ENCODE measurements around the gene PICK1.
A peak's percentile ranks its signal among the peaks of the same experiment; 100 is the strongest.
"Not testable (repeated sequence)": the region's sequence is repeated elsewhere in the genome, so short reads cannot be mapped to it uniquely, and the experiment has no call there.

PICK1 gene

DNA sequence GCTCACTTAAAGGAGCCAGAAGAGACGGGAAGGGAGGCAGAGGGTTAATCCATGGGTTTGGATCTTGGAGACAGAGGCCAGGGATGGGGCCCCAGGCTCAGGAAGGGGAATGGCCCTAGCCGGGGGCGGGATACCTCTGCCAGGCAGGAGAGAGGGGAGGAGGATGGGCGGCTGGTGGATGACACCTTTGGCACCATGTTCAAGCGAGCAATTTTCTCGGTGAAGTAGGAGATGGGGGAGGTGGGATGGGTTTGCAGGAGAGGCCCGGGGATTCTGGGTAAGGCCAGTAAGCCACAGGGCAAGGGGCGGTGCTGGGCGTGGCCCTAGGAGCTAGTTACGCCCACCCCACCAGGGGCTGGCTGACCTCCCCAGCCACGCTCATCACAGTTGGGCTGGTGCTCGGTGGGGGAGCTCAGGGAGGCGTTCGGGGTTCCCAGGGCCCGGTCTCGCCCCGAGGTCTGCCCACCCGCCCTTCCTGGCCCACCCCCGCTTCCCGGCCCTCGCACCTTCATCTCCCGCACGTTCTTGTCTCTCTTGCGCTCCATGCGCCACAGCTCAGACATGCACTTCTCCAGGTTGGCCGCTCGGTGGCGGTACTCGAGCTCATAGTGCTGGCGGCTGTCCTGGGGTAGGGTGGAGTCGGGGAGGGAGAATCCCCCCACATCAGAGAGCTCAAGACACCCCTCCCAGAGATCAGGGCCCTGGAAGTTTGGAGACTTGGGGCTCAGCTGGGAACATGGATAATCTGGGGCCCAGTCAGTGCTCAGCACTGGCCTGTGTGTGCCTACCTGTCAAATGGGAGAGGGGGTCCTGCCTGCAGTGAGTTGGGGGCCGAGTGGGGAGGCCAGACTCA, 40.6 kb downstream of the PICK1 start:
- DNase-seq = no peak

DNA sequence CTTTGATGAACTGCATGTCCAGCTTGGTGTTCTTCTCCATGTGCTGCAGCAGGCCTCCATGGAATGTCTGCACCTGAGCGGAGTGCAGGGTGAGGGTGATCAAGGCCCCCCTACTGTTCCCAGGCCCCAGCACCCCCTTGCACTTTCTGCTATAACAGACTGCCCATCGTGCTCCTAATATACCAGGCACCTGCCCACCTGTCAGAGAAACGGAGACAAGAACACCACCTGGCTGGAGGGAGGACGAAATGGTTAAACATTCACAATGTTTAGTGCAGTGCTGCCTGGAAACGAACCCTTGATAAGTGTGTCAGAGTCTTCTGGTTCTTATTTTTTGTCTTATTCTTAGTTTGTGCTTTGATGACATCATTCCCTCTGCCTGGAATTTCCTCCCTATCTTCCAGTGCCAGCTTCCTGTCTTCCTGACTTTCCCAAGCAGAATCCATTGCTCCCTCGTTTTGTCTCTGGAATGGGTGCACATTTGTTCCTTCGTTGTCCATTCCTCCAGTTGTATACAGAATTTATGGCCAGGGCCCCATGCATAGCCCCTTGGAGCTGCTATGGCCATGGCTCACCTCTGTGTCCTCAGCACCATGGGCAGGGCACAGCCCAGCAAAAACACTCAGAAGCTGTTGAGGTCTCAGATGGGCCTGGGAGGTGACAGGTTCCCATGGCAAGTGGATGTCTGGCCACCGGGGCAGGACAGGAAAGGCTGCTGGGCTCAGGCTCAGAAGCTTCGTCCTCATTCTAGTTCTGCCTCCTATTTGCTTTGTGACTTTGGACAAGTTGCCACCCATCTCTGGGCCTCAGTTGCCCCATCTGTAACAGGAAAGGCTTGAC, 41.4 kb downstream of the PICK1 start:
- DNase-seq = no peak

DNA sequence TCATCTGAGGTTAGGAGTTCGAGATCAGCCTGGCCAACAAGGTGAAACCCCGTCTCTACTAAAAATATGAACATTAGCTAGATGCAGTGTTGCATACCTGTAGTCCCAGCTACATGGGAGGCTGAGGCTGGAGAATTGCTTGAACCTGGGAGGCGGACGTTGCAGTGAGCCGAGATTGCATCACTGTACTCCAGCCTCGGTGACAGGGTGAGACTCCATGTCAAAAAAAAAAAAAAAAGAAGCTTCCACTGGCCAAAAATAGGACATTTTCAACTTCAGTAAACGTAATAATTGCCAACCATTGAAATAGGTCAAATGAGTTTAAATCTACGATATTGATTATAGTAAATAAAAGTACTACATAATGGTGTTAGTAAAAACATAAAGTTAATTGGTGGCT, 46.4 kb downstream of the PICK1 start:
- DNase-seq = no peak

DNA sequence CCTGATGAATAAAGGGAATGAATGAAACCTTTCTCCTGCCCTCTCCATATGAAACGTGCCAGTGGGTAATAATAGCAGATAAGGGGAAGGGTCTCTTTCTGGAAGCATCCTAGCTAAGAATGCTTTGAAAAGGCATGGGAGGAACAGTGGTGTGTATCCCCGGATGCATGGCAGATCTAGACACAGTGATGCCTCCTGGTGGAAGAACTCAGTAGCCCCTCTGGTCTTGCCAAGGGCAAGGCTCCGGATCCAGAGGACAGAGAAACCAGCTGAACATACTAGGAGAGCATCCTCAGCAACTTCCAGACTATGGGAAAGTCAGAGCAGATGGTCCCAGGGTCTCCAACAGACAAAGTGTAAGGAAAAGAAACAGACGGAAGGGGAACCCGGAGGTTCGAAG, 46.9 kb downstream of the PICK1 start:
- no peak for DNase-seq

DNA sequence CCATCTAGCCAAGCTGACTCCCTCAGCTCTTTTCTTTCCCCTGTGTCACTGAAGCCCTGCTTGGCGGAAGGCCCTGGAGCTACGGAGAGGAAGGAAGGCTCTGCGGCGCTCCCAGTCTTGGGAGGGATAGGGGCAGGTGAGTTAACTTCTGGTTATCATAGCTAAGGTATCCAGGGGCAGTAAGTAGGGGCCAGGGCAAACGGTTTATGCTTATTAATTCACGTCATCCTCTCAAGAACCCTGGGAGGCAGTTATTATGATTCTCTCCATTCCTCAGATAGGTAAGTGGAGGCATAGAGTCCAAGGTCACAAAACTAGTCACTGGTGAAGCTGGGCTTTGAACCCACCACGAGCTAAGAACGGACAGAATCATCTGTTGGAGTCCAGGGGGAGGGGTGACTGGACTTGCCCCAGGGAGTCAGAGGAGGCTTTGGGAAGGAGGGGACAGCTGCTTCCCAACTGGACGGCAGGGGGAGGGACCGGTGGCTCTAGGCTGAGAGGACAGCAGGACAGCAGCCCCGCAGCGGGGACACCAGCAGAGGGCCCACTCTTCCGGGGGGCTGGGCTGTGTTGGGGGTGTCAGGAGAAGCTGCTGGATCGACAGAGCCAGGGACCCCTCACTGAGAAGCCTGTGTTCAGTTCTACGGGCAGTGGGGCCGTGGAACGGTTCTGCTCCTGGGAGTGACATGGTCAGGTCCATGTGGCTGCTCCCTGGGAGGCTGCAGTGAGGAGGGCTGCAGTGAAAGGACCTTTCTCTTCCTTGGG, 49.8 kb downstream of the PICK1 start:
- no peak for DNase-seq

DNA sequence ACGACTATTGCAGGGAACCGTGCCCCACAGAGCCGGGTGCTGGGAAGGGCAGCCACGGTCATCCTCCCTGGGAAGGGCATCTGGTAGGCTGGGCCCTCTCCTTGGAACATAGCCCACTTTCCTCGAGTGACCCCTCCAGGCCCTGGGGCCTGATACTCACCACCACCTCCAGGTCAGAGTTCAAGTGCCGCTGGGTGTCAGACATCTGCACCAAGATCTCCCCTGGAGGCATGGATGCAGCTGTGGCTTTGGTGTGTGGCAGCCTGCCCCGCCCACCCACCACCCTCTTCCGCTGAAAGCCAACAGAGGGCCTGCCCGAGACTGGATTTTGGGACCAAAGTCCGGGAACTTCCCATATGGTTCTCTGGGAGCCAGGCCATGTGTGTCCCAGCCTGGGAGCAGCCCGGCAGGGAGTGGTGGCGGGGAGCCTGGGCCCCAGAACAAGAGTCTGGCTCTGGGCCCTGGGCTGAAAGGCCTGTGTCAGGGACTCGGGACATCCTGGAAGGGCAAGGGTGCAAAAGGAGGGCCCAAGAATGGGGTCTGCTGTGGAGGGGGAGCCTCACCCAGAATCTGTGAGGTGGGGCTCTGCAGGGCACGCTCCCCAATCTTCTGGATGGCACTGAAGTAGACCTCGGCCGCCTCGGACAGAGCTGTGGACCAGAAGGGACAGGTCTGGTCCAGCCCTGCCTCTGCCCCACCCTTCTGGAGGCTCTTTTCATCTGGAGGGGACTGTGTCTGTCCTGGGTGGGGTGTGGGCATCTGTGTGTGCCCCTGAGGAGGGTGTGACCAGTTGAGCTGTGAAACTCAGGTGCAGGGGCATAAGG, 50.7 kb downstream of the PICK1 start:
- DNase-seq = no peak

DNA sequence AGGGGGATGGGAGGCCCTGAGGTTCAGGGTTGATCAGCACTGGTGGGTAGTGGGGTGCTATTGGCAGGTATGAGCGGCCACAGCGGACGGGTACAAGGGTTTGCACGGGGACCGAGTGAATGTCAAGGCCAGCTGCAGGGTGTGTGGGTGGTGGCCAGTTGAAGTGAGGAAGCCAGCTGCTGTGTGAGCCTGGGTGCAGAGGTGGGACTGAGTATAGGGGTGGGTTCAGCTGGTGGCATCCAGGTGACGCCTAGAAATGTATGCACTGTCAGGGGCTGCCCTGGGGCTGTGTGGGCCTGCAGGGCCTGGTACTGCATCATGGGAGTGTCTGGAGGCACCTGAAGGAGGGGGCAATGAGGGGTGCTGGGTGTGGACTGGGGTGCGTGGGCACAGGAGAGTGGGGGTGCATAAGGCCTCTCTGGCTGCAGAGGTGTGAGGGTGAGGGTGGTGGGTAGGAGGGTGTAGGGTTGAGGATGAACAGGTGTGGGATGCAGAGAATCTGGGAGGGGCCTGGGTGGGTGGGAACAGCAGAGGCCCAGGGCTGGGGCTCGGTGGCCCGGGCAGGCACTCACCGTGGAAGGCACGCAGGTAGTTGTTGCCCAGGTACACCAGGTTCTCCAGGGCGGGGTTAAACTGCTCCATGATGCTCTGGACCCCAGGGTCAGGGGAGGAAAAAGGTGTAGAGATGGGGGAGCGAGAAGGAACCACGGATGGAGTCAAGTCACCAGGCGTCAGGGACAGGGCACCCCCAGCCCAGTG, 51.5 kb downstream of the PICK1 start:
- no peak for DNase-seq

DNA sequence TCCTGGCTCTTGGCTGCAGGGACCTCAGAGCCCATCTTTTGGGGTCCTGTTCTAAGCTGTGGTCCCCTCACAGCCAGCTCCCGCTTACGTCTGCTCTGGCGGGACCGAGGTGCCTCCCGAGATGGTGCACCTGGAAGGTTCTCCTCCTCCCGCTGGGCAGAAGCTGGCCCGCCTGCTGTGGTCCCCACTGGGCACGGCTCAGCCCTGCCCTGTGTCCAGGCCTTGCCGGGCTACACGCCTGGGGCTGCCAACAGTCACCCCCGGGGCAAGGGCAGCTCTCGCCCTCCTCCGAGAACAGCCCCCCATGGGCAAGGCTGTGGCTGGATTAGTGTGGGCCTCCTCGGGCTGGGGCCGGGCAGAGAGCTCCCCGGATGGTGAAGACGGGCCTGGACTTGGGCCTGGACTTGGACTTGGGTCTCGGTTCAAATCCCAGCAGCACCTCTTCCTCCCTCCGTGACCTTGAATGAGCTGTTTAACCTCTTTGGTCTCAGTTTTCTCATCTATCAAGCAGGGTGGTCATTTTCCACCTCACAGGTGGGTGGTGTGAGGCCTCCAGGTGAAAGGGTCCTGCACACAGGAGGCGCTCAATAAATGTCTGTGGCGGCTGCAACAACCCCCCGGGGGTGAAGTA, 52.3 kb downstream of the PICK1 start:
- DNase-seq = no peak

DNA sequence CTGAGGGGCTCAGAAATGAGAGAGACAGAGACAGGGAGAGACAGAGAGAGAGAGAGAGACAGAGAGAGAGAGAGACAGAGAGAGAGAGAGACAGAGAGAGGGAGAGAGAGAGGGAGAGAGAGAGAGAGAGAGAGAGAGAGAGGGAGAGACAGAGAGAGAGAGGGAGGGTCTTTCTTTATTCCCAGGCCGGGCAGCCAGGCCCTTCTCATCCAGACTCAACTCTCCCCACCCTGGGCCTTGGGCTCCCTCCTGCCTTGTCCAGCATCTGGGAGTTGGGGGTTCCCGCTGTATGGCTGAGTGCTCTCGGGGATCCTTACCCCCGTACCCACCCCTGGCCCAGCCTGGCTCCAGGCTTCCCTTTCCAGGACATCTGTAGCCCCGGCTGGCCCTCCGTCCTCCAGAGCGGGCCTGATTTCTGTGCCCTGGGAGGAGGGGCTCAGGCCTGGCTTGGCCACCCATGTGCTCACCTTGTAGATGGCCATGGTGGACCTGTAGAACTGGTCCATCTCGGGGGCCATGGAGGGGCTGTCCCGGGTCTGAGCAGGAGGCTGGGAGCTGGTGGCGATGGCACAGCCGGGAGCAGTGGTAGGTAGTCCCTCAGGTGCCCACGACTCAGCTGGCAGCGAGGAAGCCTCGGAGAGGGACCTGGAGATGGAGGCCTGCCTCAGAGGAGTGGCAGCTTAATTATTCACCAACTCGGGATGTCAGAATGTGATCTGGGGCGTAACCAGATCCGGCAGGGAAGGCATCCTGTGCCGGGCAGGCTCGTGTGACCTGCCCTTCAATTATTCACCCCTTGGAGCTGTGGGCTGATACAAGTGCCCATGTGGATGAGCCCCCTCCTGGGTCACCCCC, 53.0 kb downstream of the PICK1 start, which contains the start of gene BAIAP2L2:
TSS of gene BAIAP2L2 (minus strand) at position 677 of the 855 bp plus-strand sequence. CDS start at position 518, 159 bp downstream.
- no peak for DNase-seq

DNA sequence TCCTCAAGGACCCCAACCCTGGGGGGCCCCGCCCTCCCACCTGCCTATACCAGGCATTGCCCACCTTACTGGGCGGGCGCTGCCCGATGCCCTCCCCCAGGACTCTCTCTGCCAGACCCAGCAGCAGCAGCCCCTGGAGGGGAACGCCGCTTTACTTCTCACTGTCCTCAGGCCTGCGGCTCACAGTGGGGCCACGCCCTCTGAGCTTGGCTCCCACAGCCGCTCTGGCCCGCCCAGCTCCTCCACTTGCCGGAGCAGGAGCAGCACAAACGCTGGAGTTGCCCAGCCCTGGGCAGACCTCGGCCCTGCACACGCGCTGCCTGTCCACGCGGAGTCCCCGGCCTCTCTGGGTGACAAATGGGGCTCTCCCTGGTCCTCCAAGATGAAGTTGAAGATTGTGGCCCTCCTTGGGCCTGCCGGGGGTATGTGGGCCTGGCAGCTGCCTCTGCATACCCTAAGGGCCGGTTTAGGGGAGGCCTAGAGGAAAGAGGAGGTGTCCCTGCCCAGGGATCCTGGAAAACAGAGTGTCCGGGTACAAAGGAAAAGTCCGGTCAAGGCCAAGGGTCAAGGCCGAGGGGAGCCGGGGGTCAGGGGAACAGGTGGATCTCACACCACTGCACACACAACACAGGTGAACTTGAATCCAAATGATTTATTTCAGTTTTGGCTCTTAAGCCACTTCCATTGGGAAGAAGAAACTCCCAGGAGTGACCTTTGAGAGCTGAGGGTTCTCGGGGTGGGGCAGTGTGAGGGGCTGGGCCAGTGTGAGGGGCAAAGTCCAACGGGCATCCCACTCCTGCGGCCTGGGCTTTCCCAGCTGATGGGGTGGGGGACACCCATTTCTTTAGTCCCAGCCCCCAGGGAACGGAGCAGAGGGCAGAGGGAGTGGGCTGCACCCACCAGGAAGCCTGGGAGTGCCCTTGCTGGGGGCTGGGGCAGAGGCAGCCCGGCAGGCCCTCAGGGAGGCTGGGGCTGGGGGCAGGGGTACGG, 54.0 kb downstream of the PICK1 start:
- DNase-seq = no peak

DNA sequence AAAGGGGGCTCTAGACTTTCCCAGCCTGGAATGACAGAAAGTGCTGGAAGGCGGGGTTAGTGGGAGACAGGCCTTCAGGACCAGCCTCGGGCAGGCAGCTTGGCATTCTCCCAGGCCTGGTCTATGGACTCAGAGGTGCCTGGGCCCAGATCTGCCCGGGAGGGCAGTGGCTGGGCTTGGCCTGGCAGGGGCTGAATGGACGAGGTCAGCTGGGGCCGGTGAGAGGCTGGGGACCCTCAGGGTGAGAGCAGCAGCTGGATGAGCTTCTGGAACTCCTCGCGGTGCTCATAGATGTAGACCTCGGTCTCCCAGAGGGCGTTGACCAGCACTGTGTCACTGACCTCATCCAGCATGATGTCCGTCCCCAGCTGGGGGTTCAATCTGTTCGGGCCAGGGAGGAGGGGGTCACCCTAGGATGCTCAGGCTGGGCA, 54.7 kb downstream of the PICK1 start:
- no peak for DNase-seq

DNA sequence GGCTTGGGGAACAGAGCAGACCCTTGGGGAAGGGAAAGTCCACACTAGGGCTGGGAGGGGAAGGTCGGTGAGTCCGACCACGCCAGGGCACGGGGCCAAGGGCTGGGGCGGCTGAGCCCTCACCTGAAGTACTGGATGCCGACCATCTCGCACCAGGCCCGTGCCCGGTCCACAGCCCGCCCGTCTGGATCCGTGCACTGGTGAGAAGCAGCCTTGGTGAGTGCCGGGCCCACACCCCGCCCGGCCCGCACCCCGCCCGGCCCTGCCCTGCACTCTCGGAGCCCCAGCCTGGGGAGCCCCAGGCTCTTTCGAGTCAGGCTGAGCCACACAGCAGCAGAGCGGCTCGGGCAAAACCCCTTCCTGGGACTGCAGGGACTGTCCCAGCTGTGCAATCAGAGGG, 55.2 kb downstream of the PICK1 start:
- no peak for DNase-seq

DNA sequence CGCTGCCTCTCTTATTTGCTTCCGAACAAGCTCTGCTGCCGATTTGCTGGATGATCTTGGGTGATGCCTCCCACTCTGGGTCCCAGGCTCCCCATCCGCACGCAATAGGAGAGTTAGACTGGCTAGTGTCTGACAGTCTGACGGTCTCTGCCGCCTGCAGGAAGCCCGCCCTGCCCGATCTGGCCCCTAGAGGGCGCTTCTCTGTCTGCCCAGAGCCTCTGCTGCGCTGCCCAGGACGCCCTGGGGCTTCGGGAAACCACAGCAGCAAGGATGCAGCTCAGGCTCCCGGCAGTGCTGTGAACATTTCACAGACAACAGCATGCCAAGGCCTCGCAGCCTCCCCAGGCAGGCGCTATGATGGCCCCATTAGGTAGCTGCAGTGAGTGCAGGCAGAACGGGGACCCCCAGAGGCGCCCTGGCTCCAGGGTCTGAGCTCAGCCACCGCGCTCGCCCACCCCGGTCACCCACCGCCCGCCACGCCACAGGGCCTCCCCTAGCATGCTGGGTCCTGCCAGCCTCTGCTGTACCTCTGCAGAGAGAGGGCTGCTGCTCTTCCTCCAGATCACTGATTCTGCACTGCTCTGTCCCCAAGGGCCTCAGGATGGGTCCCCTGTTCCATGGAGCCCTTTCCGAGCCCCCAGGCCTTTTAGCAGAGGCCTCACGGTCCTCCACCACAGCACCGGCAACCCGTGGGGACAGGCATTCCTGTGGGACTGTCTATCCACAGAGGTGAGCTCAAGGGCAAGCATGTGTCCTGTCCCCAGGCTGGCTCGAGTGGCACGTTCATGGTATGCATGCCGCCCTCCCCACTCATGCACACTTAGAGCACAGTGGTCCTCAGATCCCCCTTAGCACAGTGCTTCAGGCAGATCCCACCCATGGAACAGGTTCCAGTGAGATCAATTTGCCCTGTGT, 57.5 kb downstream of the PICK1 start:
- peak; percentile 50 for DNase-seq

DNA sequence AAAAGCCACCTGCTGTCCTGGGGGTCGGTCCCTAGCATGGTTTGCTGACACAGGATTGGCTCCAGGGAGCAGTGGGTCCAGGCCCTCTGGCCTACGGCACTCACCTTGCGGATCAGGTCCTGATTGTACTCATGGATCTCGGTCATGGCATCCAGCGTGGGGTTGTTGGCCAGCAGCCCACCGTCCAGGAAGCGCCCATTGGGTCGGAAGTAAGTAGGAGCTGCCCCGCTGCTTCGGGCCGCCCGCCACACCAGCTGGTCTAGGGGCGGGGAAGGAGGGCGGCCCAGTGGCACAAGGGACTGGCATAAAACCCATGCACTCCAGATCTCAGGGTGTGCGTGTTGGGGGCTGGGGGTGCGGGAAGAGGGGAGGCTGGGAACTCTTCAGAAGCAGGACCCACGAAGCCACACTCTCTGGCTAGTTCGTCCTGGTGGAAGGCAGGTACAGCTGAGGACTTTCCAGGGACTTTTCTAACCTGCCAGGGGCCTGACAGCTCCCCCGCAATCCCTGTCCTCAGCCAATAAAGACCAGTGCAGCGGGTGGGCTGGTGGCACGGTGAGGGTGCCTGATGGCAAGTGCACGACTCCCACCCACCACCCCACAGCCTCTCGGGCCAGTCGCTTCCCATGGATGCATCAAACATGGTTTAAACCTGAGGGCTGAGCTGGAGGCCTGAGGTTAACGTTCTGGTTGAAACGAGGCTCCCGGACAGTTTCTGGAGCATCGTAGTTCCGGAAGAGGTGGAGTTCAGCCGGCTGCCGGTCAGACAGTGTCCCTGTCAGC, 58.4 kb downstream of the PICK1 start:
- DNase-seq = no peak

DNA sequence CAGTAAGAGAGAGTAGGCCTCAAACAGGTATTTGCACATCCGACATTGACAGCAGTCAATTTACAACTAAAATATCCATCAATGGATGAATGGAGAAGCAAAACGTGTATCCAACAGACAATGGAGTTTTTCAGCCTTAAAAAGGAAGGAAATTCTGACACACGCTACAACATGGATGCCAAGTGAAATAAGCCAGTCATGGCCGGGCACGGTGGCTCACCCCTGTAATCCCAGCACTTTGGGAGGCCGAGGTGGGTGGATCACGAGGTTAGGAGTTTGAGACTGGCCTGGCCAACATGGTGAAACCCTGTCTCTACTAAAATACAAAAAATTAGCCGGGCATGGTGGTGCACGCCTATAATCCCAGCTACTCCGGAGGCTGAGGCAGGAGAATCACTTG, 60.4 kb downstream of the PICK1 start:
- not testable (repeated sequence) for DNase-seq

DNA sequence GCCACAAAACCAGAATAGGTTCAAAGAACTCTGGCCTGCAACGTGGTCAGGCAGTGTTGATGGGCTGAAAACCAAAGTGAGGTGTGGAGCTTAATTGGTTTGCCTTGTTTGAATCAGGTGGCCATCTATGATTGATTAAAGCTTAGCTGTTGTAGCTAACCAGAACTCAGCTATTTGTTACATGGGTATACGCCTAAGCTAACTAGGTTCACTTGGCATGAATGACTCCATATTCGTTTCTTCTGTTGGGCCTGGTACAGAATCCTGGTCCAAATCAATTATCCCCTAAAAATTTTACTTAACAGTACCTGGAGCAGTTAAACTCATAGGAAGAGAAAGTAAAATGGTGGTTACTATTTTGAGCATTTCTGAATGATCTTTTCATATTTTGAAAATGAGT, 61.0 kb downstream of the PICK1 start:
- no peak for DNase-seq

DNA sequence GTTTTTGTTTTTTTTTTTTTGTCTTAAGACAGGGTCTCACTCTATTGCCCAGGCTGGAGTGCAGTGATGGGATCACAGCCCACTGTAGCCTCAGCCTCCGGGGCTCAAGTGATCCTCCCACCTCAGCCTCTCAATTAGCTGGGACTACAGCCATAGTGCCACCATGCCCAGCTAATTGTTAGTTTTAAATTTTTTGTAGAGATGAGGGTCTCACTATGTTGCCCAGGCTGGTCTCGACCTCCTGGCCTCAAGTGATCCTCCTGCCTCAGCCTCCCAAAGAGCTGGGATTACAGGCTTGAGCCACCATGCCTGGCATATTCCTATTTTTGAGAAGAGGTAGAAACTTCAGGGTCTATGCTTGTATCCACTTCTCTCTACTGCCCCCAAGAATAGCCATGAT, 61.5 kb downstream of the PICK1 start:
- DNase-seq = not testable (repeated sequence)

Measured in NCI-H1105 treated with DMSO at 0.1 percent for 48 hours (cell line).